Astrocyte of the cerebellum (primary cell): Measurements from ENCODE around the gene OBP2B.

Experiments used
- DNase-seq: peaks from one replicate; pipeline ENCODE4 v3.0.0-alpha.2; 2011; ENCODE audit warnings: low read depth
- H3K4me3 ChIP-seq: 2 replicates; pipeline ENCODE4 v1.5.1; 2011; ENCODE audit warnings: mild to moderate bottlenecking, low read depth, low read length, moderate library complexity
- CTCF ChIP-seq: IDR thresholded peaks from 2 replicates; pipeline ENCODE4 v1.5.1; 2012; ENCODE audit warnings: low read length, low read depth, moderate library complexity, mild to moderate bottlenecking; ENCODE audit errors: missing control alignments
- in situ Hi-C: cut with HindIII; loops from 2 replicates; pipeline ENCODE4 v1.10.0; 2017; ENCODE audit warnings: low sequenced_read_pairs

The OBP2B gene

GRCh38 chr9:133200631-133201030 is 8.4 kb downstream of the OBP2B start:
- no peak overlapping the region for H3K4me3 ChIP-seq
- in situ Hi-C loops, result no loop called here
- DNase-seq, result no peak
- no peak for TF ChIP-seq CTCF

DNA sequence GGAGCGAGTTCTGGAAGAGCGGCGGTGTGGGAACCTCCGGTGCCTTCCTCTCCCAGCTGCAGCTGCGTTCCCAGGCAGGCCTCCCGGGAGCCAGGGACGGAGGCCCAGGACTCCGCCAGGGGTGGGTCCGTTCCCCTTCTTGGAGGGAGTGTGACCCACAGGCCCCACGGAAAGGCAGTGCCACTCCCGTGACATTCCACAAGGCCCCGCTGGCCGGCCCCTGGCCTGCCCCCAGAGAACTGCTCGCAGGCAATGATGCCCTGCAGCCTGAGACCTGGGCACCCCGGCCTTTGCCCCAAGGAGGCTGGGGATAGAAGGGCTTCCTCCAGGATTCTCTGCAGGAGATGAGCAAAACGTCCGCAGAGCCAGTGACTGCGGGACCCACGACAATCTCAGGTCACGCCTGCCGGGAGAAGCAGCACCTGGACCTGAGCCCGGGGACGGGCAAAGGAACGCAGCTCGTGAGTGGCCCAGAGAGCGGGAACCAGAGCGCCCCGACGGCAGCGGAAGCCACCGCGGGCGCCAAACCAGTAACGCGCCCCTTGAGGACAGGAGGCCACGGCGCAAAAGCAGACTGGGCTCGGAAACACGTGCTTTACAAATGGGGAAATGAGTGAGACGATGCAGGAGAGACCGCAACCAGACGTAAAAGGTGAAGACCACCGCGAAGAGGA is 9.3 kb downstream of the OBP2B start:
- no peak for TF ChIP-seq CTCF
- no peak overlapping the region for H3K4me3 ChIP-seq
- no peak for DNase-seq
- in situ Hi-C loops, result no loop called here

GRCh38 chr9:133195029-133195428 is 14.0 kb downstream of the OBP2B start:
- DNase-seq, result no peak
- TF ChIP-seq CTCF, result no peak
- H3K4me3 ChIP-seq, result no peak overlapping the region
- in situ Hi-C loops, result no loop called here

GRCh38 chr9:133194597-133194996 is 14.5 kb downstream of the OBP2B start:
- DNase-seq, result no peak
- in situ Hi-C loops, result no loop called here
- TF ChIP-seq CTCF, result no peak
- H3K4me3 ChIP-seq, result no peak overlapping the region

DNA sequence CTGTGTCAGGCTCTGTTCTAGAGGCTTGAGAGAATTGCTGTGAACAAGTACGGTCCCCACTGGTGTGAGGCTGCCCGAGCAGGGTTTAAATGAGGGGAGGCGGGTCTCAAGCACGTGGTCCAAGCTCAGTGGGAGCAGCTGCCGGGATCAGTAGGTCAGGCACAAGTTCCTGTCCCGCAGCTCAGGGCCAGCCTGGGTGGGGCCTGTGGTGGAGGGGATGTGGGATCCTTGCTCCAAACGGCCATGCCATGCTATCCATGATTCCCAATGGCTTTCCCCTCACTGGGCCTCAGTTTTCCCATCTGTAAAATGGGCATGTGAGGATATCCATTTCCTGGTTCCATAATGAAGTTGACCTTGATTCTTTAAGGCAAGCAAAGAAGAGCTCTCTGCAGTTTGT is 17.1 kb downstream of the OBP2B start:
- TF ChIP-seq CTCF, result no peak
- no peak for DNase-seq
- in situ Hi-C loops, result no loop called here
- no peak overlapping the region for H3K4me3 ChIP-seq

DNA sequence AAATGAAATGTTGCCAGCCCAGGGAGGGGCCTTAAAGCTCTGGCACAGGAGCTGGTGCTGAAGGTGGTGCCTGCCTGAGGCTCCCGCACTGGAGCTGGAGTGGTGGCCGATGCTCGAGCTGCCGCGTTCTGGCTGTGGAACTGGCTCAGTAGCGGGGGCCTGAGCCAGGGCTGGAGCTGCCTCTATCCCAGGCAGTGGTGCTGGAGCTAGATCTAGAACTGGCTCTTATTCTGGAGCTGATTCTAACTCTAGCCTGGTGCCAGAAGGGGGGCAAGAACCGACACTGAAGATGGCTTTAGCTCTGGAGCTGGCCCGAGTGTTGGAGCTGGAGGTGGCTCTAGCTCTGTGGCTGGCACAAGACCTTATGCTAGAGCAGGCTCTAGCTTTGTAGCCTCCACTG is 19.2 kb downstream of the OBP2B start:
- in situ Hi-C loops, result no loop called here

More for the DNA sequence above, 19.2 kb downstream of the OBP2B start:
- DNase-seq, result no peak
- TF ChIP-seq CTCF, result no peak
- no peak overlapping the region for H3K4me3 ChIP-seq
